ENCODE data around the gene NPB.
A peak's percentile ranks its signal among the peaks of the same experiment; 100 is the strongest.

NPB gene

DNA sequence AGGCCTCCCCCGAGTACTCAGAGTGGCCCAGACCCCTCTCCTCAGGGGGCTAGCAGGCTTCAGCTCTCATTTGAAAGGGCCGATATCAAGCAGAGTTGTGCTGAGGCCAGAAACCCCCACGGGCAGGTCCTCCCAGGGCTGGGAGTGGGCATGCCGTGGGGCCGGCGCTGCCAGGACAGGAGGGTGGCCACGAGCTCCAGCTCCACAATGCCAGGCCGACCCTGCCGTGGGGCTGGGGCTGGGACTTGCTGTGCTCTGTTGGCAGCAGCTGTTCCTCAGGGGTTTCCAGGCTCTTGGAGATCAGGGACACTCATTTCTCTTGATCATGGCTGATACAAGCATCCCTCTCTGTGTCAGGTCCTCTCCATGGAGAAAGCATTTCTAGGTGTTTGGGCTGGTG is 3.2 kb upstream of the NPB start:
- no peak for DNase-seq (ENCODE audit: low read depth in 3 of 3)

DNA sequence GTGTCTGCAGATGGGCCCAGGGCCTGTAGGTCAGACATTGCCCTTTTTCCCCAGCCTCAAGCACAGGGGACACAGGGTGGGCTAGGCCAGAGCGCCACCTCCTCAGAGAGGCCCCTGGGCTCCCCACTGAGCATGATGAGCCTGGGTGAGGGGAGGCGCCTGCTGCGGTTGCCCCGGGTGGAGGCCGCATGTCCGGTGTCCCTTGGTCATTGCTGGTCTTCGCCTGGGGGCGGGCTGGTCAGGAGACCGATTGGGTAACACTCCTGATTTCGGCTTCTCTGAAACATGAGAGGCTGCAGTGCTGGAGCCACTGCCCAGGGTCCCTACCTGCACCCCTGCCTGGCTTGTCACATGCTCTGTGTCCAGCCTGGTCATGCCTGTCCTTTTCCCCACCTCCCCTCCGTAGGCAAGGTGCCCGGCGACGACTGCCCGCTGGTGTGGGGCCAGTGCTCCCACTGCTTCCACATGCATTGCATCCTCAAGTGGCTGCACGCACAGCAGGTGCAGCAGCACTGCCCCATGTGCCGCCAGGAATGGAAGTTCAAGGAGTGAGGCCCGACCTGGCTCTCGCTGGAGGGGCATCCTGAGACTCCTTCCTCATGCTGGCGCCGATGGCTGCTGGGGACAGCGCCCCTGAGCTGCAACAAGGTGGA is 2.4 kb upstream of the NPB start:
- DNase-seq (ENCODE audit: low read depth in 3 of 3): no peak

DNA sequence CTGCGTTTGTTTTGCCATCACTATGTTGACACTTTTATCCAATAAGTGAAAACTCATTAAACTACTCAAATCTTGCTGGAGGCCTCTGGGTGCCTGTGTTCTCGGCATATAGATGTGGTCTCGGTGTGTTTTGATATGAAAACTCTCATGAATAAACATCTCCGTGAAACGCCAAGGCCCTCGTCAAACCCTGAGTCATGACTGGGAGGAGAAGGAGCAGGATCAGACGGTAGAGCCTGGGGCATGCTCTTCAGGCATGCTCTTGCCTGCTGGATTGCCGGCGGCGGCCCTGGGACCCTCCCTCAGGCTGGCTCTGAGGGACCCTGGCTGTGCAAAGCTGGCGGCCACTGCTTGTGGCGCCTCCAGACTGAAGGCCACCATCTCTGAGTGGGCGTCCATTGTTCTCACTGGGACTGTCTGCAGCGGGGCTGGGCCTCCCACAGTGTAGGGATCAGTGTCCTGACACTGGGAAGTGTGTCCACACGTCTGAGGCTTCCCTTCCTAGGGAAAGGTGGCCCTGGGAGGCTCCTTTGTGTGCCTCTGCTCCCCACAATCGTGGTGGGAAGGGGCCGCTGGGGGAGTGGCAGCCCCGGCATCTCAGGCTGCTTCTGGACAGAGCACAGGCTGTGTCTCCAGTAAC is 1.7 kb upstream of the NPB start:
- DNase-seq (ENCODE audit: low read depth in 3 of 3): no peak

DNA sequence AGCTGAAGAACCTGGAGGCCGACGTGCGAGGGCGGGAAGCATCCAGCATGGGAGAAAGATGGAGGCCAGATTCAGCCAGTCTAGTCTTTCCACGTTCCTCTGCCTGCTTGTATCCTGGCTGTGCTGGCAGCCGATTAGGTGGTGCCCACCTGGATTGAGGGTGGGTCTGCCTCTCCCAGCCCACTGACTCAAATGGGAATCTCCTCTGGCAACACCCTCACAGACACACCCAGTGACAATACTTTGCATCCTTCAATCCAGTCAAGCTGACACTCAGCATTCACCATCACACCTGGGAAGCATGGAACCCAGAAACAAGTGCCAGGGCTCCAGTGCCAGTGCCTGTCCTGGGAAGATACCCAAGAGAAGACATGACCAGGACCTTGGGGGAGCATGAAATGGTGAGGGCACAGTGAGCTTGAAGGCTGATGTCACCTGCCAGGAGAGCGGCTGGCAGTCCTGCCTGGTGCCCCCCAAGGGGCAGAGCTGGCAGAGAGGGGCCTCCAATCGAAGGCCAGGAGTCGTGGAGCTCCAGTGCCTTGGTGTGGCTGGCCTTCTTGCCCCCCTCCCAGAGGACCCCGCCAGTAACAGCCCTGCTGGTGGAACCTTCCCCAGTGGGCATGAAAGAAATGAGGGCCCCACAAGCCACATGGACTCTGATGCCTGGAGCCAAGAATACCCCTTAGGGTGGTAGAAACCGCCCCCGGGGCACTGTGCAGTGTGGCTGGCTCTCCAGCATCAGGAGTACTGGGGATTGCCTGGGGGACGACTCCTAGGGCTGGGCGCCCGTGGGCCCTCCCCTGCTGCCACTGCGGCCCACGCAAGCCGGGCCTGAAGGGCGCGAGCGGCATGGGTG is 643 bp upstream of the NPB start:
- DNase-seq (ENCODE audit: low read depth in 3 of 3): no peak

DNA sequence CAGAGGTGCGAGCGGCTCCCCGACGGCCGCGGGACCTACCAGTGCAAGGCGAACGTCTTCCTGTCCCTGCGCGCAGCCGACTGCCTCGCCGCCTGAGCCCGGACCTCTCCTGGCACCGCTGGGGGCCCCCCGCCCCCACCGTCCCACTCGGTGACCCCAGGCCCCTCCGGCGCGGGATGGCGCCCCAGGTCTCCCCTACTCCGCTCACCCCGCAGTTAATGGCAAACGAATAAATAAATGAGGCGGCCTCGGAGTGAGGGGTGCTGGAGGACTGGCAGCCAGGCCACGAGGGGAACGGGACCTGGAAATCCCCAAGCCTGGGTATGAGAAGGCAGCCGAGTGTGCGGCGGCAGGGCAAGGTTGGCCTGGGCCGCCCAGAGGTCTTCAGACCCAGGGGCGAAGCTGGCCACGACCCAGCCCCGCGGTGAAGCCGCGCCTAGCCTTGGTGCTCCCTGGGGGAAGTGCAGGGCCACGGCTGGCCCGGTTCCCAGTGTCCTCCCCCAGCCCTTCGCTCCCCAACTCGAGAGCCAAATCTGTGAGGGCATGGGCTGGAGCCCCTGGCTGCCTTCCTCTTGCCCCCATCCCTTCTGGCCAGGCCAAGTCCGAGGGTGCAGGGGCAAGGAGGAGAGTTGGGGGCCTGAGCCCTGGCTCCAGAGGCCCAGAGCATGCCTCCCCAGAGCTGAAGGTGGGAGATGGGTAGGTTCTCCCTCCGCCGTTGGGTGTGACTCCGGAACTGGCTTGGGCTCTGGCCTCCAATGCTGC is 796 bp downstream of the NPB start:
- DNase-seq (ENCODE audit: low read depth in 3 of 3): no peak

DNA sequence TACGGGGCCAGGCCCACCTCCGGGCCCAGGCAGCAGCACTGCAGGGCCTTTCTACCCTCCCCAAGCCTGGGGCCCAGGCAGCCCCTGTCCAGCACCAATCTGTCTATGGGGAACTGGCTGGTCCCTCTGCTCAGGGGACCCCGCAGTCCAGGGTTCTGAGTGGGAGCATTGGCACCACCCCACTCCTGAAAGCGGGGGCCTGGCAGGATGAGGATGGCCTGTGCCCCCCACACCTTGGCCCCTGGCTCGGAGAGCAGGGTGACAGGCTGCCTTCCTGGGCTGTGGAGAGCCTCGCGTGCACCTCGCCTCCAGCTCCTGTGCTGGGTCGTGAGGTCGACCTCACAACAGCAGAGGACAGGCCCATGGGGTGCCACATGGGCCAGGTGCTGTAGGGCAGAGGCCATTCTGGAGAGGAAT is 1.4 kb downstream of the NPB start:
- no peak for DNase-seq (ENCODE audit: low read depth in 3 of 3)

DNA sequence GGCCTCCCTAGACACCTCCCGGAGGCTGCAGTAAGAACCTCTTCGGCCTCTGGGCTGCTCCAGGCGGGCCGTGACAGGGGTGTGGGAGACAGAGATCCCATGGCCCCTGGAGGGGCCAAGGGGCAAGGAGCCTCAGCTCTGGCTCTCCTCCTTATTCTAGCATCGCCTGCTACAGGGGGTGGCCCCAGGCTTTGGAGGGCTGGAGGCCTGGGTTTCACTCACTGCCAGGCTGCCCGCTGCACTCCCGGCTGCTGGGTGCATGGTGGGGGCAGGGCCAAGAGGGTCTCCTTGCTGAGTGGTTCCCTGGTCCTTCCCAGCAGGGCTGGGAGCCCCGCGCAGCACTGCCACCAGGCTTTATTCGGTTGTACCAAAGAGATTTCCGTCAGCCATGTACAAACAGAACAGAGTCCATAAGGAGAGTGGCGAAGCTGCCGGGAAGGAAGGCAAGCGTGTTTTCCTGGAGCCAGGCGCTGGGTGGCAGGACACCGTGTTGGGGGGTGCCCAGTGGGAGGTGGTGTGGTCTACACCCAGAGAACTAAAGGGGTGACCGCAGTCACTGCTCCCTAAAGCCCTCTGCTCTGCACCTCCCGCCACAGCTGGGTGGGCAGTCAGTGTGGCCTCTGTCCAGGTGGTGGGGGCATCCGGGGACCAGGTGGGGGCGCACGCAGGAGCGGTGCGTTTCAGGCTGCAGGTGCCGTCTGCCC is 2.0 kb downstream of the NPB start:
- no peak for DNase-seq (ENCODE audit: low read depth in 3 of 3)

DNA sequence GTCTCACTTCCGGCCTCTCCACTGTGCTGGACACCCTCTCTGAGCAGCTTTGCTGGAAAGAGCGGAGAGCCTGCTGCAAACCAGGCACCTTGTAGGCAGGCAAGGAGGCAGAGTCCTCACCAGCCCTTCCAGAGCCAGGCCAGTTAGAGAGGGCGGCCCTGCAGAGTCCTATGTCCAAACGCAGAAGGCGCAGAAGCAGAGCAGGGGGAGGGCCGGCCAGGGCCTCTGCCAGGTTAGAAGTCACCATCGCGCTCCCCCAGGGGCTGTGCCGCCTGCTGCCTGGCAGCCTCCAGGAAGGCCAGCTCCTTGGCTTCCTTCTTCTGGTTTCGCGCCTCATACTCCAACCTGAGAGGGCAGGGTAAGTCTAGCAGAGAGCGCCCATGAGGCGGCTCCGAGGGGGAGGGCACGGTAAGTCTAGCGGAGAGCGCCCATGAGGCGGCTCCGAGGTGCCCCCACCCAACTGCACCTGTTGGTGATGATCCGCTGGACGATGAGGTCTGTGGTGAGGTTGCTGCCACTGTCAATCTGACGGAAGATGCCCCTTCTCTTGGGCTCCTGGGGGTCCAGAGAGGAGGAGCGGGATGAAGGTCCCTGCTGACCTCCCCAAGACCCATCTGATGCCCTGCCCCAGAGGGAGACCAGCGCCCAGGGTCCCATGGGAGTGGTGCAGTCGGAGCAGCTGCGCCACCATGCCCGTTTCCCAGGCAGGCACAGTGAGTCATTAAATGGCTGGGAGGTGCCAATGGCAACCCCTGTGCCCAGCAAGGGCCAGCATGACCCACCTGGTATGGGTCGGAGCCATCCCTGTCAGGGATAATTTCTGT is 2.8 kb downstream of the NPB start:
- no peak for DNase-seq (ENCODE audit: low read depth in 3 of 3)

DNA sequence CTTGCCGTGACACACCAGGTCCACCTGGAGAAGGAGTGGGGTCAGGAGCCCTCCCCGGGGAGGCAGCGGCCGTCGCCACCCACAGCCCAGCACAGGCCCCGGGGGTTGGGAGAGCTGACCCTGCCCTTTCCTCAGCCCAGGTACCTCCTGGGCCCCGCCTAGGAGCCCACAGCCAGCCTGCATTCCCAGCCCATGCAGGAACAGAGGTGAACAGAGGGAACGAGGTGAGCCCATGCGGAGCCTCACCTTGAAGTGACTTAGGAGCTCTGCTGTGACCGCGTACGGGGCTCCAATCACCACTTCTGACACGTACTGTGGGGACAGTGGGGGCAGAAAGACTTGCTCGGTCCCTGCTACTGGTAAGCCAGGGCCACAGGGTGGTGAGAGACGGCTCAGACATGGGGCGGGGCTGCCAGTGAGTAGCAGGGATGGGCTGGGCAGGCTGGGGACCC is 3.4 kb downstream of the NPB start:
- DNase-seq (ENCODE audit: low read depth in 3 of 3): no peak

DNA sequence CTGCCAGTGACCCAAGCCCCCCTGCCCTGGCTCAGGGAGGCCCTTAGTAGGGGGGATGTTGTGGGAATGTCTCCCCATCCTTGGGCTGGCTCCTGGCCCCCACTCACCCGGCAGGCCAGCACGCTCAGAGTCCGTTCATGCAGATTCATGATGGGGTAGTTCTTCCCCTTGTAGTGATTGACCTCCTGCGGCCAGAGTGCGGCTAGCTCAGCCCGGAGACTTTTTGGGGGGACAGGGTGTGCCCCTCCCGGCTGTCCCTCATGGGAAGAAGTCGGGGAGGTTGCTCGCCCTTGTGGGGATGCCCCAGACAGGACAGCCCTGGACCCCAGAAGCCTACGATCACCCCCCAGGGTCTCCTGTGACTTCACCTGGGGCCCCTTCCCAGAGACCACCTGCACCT is 4.0 kb downstream of the NPB start:
- DNase-seq (ENCODE audit: low read depth in 3 of 3): no peak

DNA sequence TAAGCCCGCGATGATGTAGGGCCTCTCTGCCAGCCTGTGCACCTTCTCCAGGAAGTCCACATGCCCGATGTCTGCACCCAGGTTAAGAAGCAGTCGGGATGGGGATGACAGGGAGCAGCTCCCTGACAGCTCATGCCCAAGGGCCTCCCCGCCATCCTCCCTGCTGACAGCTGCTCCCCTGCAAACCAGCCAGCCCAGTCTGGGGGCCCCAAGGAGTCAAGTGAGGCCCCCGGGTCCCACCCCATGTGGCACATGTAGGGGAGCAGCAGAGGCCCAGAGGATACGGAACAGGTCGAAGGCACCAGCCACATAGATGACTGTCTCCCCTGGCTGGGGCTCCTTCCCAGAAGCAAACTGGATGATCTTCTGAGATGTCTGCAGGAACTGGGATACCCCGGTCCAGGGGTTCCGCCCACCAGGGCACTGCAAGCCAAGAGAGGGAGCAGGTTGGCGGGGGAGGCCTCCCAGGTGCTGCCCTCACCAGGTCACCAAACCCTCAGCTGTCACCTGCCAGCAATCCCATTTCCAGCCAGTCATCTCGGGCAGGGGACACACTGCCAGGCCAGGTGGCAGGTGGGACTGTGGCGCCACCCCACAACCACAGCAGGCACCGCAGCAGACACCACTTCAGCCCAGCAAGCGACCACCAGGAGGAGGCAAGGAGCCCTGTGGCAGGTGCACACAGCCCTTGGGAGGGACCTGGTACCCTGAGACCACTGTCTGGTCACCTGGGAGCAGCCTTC is 4.6 kb downstream of the NPB start:
- DNase-seq (ENCODE audit: low read depth in 3 of 3): no peak

DNA sequence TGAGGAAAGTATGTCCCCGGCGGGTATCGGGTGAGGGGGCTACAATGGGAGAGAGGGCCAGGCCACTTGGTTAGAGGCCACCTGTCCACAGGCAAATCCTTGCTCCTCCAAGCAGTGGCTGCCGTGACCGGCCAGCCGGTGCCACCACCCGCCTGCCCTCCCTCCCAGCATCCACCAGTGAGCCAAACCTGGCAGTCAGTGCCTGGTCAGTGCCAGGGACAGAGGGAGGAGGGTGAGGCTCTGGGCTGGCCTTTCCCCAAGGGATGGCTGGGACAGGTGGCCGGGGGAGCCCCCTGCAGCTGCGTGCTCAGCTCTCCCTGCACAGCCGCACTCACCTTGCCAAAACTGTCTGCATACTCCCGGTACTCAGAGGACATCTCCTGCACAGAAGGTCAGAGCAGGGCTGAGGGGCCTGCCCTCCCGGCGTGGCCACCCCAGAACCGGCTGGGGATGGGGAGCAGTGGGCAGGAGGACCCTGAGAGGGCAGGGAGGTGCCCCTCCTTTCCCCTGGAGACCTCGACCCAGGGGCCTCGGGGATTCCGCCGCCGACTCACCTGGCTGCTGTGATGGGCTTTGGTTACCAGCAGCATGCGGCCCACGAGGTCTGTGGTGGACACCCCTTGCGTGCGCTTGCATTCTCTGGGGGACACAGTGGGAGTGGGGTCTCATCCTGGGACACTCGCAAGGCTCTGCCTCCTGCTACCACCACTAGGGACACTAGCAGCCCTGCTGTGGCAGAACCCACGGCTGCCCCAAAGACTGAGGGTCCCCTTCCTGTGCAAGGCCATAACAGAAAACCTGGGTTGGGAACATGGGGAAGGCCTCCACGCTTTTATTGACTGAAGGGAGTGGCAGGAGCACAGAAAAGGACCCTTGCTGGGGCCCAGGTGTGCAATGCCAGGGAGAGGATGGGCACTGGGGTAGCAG is 5.4 kb downstream of the NPB start:
- no peak for DNase-seq (ENCODE audit: low read depth in 3 of 3)

DNA sequence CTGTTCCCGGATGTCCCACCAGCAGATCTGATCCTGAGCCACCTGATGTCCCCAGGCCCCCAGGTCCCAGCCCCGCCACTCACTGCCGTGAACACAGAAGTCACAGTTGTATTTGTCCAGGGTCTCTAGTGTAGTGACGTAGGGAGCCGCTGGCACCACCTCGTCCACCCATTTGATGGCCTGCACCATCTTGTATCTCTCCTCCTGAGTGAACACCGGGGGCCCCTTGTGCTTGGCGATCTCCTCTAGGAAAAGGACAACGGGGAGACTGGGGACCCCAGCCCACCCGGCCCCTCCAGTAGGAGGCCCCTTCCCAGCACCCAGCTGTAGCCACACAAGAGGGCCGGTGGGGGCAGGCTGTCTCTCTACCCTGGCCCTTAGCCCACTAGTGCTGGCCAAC is 6.8 kb downstream of the NPB start:
- no peak for DNase-seq (ENCODE audit: low read depth in 3 of 3)

DNA sequence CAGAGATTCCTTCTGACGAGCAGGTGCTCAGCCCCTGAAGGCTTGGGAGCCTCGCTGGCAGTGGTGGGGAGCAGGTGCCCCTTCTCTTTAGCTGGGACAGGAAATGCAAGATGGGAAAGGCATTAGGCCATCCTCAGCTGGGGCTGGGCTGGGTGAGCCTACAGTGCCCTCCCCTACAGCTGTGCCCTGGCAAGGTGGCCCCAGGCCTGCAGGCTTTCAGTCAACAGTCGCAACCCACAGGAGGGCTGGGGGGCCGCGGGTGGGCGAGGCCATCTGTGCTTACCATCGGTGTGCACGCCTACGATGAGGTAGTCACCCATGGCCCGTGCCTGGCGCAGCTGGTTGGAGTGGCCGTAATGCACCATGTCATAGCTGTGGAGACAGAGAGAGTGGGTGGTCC is 7.2 kb downstream of the NPB start:
- DNase-seq (ENCODE audit: low read depth in 3 of 3): no peak

DNA sequence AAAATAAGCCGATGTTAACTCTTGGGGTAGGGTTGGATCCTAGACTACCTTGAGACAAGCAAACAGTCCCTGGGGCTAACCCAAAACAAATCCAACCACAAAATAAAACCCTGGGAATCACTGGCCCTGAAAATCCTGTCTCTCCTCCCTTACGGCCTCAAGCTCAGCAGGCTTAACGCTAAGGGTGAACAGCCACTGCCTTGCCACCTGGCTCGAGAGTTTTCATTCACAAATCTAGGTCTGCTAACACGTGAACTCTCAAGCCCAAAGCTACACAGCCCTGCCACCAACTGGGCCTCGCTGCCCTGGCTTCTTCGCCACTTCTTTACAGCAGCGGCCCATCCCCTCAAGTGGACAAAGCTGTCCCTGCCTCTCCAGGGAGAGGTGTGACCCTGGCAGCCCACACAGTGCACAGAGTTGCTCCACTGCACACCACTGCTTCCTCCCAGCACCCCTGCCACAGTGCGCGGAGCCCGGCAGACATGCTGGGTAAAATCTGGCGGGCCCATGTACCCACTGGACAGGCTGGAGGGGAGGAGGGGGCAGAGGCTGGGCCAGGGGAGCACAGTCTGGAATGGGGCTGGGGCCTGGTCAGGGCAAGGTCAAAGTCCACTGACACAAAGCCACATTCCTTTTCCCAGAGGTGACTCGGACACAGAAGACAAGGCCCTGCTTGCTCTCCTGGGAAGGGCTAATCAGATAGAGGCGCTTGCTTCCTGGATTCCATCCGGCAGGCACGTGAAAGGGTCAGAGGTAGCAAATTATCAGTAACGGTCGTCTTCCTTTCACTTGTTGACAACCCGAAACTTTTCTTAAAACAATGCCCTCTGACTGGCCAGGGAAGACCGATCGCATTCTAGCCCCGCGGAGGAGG is 8.2 kb downstream of the NPB start:
- no peak for DNase-seq (ENCODE audit: low read depth in 3 of 3)

DNA sequence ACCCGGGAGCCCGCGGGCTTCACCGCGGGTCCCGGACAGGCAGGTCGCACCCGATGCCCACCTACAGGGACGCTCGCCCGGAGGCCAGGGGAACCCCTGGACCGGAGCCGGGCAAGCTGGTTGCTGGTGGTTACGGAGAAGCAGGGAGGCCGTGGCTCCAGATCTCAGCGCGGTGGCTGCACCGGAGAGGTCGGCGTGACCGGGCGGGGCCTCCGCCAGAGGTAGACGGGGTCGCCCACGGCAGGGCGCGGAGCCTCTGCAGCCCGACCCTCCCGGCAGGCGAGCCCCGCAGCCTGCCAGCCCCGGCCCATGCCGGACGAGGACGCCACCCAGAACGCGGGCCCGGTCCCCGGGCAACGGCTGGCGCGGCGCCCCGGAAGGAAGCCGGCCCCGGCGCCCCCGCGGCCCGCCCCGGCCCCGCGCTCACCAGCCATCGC is 8.8 kb downstream of the NPB start:
- no peak for DNase-seq (ENCODE audit: low read depth in 3 of 3)

DNA sequence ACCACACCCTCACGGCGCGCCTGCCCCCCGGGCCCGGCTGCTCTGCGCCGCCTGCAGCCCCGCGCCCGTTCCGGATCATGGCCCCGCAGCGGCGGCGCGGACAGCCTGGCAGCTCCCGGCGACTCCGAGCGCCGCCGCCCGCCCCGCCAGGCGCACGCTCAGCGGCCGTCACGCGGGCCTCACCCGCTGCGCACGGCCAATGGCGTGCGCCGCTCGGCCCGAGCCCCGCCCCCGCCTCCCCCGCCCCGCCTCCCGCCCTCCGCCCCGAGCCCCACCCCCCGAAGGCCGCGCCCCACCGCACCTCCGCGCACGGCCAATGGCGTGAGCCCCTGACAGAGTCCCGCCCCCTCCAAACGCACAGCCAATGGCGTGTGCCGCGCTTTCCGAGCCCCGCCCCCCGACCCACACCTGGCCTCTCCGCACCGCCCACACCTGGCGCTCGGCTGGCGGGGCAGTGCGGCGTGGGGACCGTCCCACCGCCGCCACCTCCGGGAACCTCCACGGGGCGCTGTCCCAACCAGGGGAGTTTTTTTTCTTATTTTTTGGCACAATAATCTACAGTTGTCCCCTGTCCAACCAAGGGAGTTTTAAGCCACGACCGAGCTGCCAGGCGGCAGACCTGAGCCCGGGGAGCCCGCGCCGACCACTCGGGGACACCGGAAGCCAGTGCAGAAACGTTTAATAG is 9.4 kb downstream of the NPB start, which contains the start of gene PCYT2:
Gene PCYT2 (minus strand): TSS at position 123 of the 685 bp plus-strand sequence. CDS start 44 bp downstream, at position 79.
- DNase-seq (ENCODE audit: low read depth in 3 of 3): peak; percentile 87 to 92 (median 90)
